Measurements from ENCODE around the gene MED27. TPM values are rescaled to one million over a fixed set of nuclear protein-coding genes. Genes with fewer than 3 reads are reported as not detected.

MED27 gene
- total and polyA plus RNA-seq, 9 of the 15 experiments (the other 6 are each of a cell fraction or from before 2014, with no cell fraction given): 24.4 to 91.0 (median 36.1) TPM

GRCh38 chr9:131879911-131880290 is 199.8 kb downstream of the MED27 start:
- H3K4me2 ChIP-seq (ENCODE audit: insufficient read depth, low read length): no peak overlapping the region
- no peak overlapping the region for H2AFZ ChIP-seq (ENCODE audit: low read depth, low read length)
- no peaks in the 10 kb centered on the region for H3K4me1 ChIP-seq (replicated peaks in 1 of 2; ENCODE audit: control insufficient read depth in 2 of 2, insufficient read depth in 2 of 2, low read length in 2 of 2)
- H3K9ac ChIP-seq (ENCODE audit: insufficient read depth in 1 of 2, low read depth in 2 of 2, low read length in 2 of 2): no peak overlapping the region
- ChIA-PET CTCF (ENCODE audit: low intra/inter-chr PET ratio) (no interaction called here), POLR2A (no interaction called here)
- no peak for ATAC-seq
- no peaks in the 10 kb centered on the region for H3K79me2 ChIP-seq (ENCODE audit: control insufficient read depth, insufficient read depth, low read length)
- intact Hi-C loops (cut with micrococcal nuclease): no loop called here
- TF ChIP-seq EP400 (IDR thresholded peaks at IDR 0.05) (no peak), ETS2 (tag; IDR thresholded peaks at IDR 0.05; ENCODE audit: borderline replicate concordance, poor library complexity, severe bottlenecking) (no peak), TBP (optimal IDR thresholded peaks at IDR 0.05; ENCODE audit: low read depth, low read length) (no peak), SRSF9 (IDR thresholded peaks at IDR 0.05; ENCODE audit: borderline replicate concordance, low read depth, low read length) (no peak), POLR2G (IDR thresholded peaks at IDR 0.05; ENCODE audit: low read depth, low read length) (no peak), ZNF511 (CRISPR knock-in tag; IDR thresholded peaks at IDR 0.05) (no peak), ZNF280A (IDR thresholded peaks at IDR 0.05; ENCODE audit: low read depth, partially characterized antibody) (no peak), STAT5A (IDR thresholded peaks at IDR 0.05; ENCODE audit: borderline replicate concordance, low read length) (no peak), ZNF316 (IDR thresholded peaks at IDR 0.05) (no peak), POLR2AphosphoS5 (IDR thresholded peaks at IDR 0.05; ENCODE audit: control insufficient read depth, insufficient read depth, low read depth, low read length) (no peak), PHB (CRISPR knock-in tag; IDR thresholded peaks at IDR 0.05) (no peak)
- WGBS (ENCODE audit: insufficient coverage, low coverage, missing lambda C conversion rate): 79% methylated on average over 13 of the region's 13 CpGs
- no peaks in the 10 kb centered on the region for H3K9me1 ChIP-seq (ENCODE audit: control insufficient read depth, insufficient read depth, low read length)
- H3K27ac ChIP-seq (ENCODE audit: extremely low read depth, low read depth, low read length): no peak overlapping the region
- in situ Hi-C loops (cut with MboI): no loop called here
- no peaks in the 10 kb centered on the region for H3K27me3 ChIP-seq (ENCODE audit: control insufficient read depth in 2 of 2, insufficient read depth in 2 of 2, low read length in 2 of 2)
- no peaks in the 10 kb centered on the region for H3K36me3 ChIP-seq (ENCODE audit: control insufficient read depth, insufficient read depth, low read length)
- no peak for FAIRE-seq
- H4K20me1 ChIP-seq (replicated peaks; ENCODE audit: control insufficient read depth, insufficient read depth, low read length): no peaks in the 10 kb centered on the region; the same call in 1 of the 2 replicates
- DNase-seq (ENCODE audit: extremely low read depth in 1 of 4, low spot score in 3 of 4): no peak
- no TSS peak for BruUV-seq (replicated peaks)
- H3K9me3 ChIP-seq (replicated peaks; ENCODE audit: control insufficient read depth, insufficient read depth, low read depth, low read length): no peaks in the 10 kb centered on the region
- no peak overlapping the region for H3K4me3 ChIP-seq

Data from K562 (cell line).